Endodermal cell (in vitro differentiated cells): ENCODE measurements around the gene PPM1L. TPM values are rescaled to one million over a fixed set of nuclear protein-coding genes. Genes with fewer than 3 reads are reported as not detected.

Source experiments
- DNase-seq: peaks from one replicate; pipeline ENCODE4 v3.0.0-alpha.2; 2017
- H3K27ac ChIP-seq: 2 replicates; pipeline ENCODE4 v1.5.1; 2013; ENCODE audit warnings: mild to moderate bottlenecking, low read depth, low read length, moderate library complexity
- H3K27me3 ChIP-seq: 2 replicates; pipeline ENCODE4 v1.6.1; 2013; ENCODE audit warnings: mild to moderate bottlenecking, low read length, moderate library complexity; ENCODE audit not compliant: insufficient read depth, control insufficient read depth, poor library complexity, severe bottlenecking
- H3K36me3 ChIP-seq: 2 replicates; pipeline ENCODE4 v1.7.0; 2013; ENCODE audit warnings: mild to moderate bottlenecking, low read length, moderate library complexity; ENCODE audit not compliant: control insufficient read depth, insufficient read depth
- H3K4me1 ChIP-seq: one replicate; pipeline ENCODE4 v1.7.0; 2013; ENCODE audit warnings: low read length; ENCODE audit not compliant: control insufficient read depth, insufficient read depth
- H3K4me3 ChIP-seq: 2 replicates; pipeline ENCODE4 v1.5.1; 2013; ENCODE audit warnings: mild to moderate bottlenecking, low read length, moderate library complexity
- H3K9ac ChIP-seq: 2 replicates; pipeline ENCODE4 v1.6.1; 2013; ENCODE audit warnings: mild to moderate bottlenecking, low read length, moderate library complexity; ENCODE audit not compliant: poor library complexity, severe bottlenecking; ENCODE audit errors: extremely low read depth
- H3K9me3 ChIP-seq: 2 replicates; pipeline ENCODE4 v1.6.1; 2013; ENCODE audit warnings: mild to moderate bottlenecking, low read length, moderate library complexity; ENCODE audit not compliant: control insufficient read depth
- H3K27ac Mint-ChIP-seq: 2 replicates; pipeline ENCODE4 v1.8.0; 2020; ENCODE audit warnings: mixed read lengths
- H3K27me3 Mint-ChIP-seq: 2 replicates; pipeline ENCODE4 v1.8.0; 2021; ENCODE audit warnings: mild to moderate bottlenecking, mixed read lengths; ENCODE audit not compliant: insufficient read depth
- H3K36me3 Mint-ChIP-seq: 2 replicates; pipeline ENCODE4 v1.8.0; 2020; ENCODE audit warnings: low read depth, mixed read lengths
- H3K4me1 Mint-ChIP-seq: 2 replicates; pipeline ENCODE4 v1.8.0; 2020; ENCODE audit warnings: mixed read lengths
- H3K4me3 Mint-ChIP-seq: 2 replicates; pipeline ENCODE4 v1.8.0; 2020; ENCODE audit warnings: mild to moderate bottlenecking, moderate library complexity, mixed read lengths
- H3K9me3 Mint-ChIP-seq: 2 replicates; pipeline ENCODE4 v1.8.0; 2020; ENCODE audit warnings: mild to moderate bottlenecking, mixed read lengths
- CTCF ChIP-seq: fragments of 200-600 bp; sonication (generic); conservative IDR thresholded peaks from 2 replicates; pipeline ENCODE4 v1.5.0; 2021; ENCODE audit warnings: antibody characterized with exemption, mild to moderate bottlenecking
- WGBS, 2 experiments: methylation state at CpG; one replicate each; pipeline versions ENCODE4 v1.1.5 to v1.1.7; 2013; ENCODE audit warnings: missing lambda C conversion rate in 2 of 2, mixed read lengths in 1 of 2; ENCODE audit not compliant: insufficient coverage in 1 of 2, insufficient read length in 1 of 2; 5-methylcytosine and 5-hydroxymethylcytosine counted together
- total RNA-seq, 2 donors: library from RNA; stranded (reverse); fragmentation: NEBNext Ultra II Directional in 1 of 2; extraction: Animal tissue kit (Norgen Biotek cat#: 25700) in 1 of 2; gene quantifications; 2 replicates in 1 of 2; 3 replicates in 1 of 2; pipeline ENCODE4 v1.2.1, GENCODE V29; 2021

PPM1L gene
- total RNA-seq, 2 donors from 2014 or later, result 1.6 to 3.3 TPM

DNA sequence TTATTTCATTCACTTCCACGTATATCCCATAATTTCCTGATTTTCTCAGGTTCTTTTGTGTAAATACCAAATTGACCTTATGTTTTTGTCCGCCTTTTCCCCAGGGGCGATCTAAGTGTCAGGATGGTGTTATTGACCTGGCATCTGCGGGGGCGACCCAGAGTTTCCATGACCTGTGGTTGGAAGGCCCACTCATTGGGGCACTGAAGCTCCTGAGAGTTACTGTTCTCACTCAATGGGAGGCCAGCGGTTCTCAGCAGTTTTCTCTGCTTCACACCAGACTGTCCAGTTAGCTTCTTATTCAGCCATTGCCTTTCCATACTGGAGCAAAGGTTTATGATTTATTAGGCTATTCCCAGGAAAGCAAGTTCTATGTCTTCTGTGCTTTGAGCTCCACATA, 295.8 kb downstream of the PPM1L start:
- Histone ChIP-seq H3K27me3 (no peaks in the 10 kb centered on the region), H3K4me3 (no peak overlapping the region), H3K9ac (no peak overlapping the region), H3K36me3 (no peaks in the 10 kb centered on the region), H3K27ac (no peak overlapping the region), H3K9me3 (no peaks in the 10 kb centered on the region), H3K4me1 (no peaks in the 10 kb centered on the region)
- Mint-ChIP-seq H3K4me3 (no peak overlapping the region), H3K27ac (no peak overlapping the region), H3K4me1 (peaks cover 18% of the 10 kb centered on the region), H3K27me3 (no peaks in the 10 kb centered on the region), H3K9me3 (peaks cover 3% of the 10 kb centered on the region), H3K36me3 (no peaks in the 10 kb centered on the region)
- no peak for TF ChIP-seq CTCF
- DNase-seq, result no peak
- WGBS, 2 experiments, result 92 to 97% methylated on average over 5 to 6 of the region's 6 CpGs

- Mint-ChIP-seq H3K9me3 (no peaks in the 10 kb centered on the region), H3K4me3 (no peak overlapping the region), H3K27ac (no peak overlapping the region), H3K27me3 (no peaks in the 10 kb centered on the region), H3K4me1 (peaks cover 18% of the 10 kb centered on the region), H3K36me3 (no peaks in the 10 kb centered on the region)
- H3K9me3 ChIP-seq, result no peaks in the 10 kb centered on the region
- H3K27me3 ChIP-seq, result no peaks in the 10 kb centered on the region
- no peak for DNase-seq
- no peaks in the 10 kb centered on the region for H3K36me3 ChIP-seq
- H3K4me1 ChIP-seq, result no peaks in the 10 kb centered on the region
- H3K9ac ChIP-seq, result no peak overlapping the region
- H3K4me3 ChIP-seq, result no peak overlapping the region
- WGBS, 2 experiments, result 85 to 94% methylated on average over 3 to 5 of the region's 5 CpGs
- H3K27ac ChIP-seq, result no peak overlapping the region
- TF ChIP-seq CTCF, result no peak
Observed at GRCh38 chr3:161054860-161055604, 299.0 kb downstream of the PPM1L start.

GRCh38 chr3:161064413-161064812, 308.4 kb downstream of the PPM1L start:
- no peak overlapping the region for H3K27ac Mint-ChIP-seq
- no peaks in the 10 kb centered on the region for H3K36me3 Mint-ChIP-seq
- H3K9me3 Mint-ChIP-seq, result no peaks in the 10 kb centered on the region

More at GRCh38 chr3:161064413-161064812, 308.4 kb downstream of the PPM1L start:
- Mint-ChIP-seq H3K4me1 (no peaks in the 10 kb centered on the region), H3K27me3 (no peaks in the 10 kb centered on the region), H3K4me3 (no peak overlapping the region)
- no peaks in the 10 kb centered on the region for H3K27me3 ChIP-seq
- 84% methylated on average over 5 of the region's 5 CpGs for WGBS, 2 experiments
- DNase-seq, result no peak
- H3K9ac ChIP-seq, result no peak overlapping the region
- H3K4me3 ChIP-seq, result no peak overlapping the region
- no peaks in the 10 kb centered on the region for H3K4me1 ChIP-seq
- no peak for TF ChIP-seq CTCF
- no peaks in the 10 kb centered on the region for H3K9me3 ChIP-seq
- no peak overlapping the region for H3K27ac ChIP-seq
- no peaks in the 10 kb centered on the region for H3K36me3 ChIP-seq
